Endodermal cell (in vitro differentiated cells): ENCODE results near the gene CCDC182. TPM values are rescaled to one million over a fixed set of nuclear protein-coding genes. Genes with fewer than 3 reads are reported as not detected.

Experiments used
- DNase-seq: peaks from one replicate; pipeline ENCODE4 v3.0.0-alpha.2; 2017
- H3K27ac ChIP-seq: 2 replicates; pipeline ENCODE4 v1.5.1; 2013; ENCODE audit warnings: mild to moderate bottlenecking, low read depth, low read length, moderate library complexity
- H3K27me3 ChIP-seq: 2 replicates; pipeline ENCODE4 v1.6.1; 2013; ENCODE audit warnings: mild to moderate bottlenecking, low read length, moderate library complexity; ENCODE audit not compliant: insufficient read depth, control insufficient read depth, poor library complexity, severe bottlenecking
- H3K36me3 ChIP-seq: 2 replicates; pipeline ENCODE4 v1.7.0; 2013; ENCODE audit warnings: mild to moderate bottlenecking, low read length, moderate library complexity; ENCODE audit not compliant: control insufficient read depth, insufficient read depth
- H3K4me1 ChIP-seq: one replicate; pipeline ENCODE4 v1.7.0; 2013; ENCODE audit warnings: low read length; ENCODE audit not compliant: control insufficient read depth, insufficient read depth
- H3K4me3 ChIP-seq: 2 replicates; pipeline ENCODE4 v1.5.1; 2013; ENCODE audit warnings: mild to moderate bottlenecking, low read length, moderate library complexity
- H3K9ac ChIP-seq: 2 replicates; pipeline ENCODE4 v1.6.1; 2013; ENCODE audit warnings: mild to moderate bottlenecking, low read length, moderate library complexity; ENCODE audit not compliant: poor library complexity, severe bottlenecking; ENCODE audit errors: extremely low read depth
- H3K9me3 ChIP-seq: 2 replicates; pipeline ENCODE4 v1.6.1; 2013; ENCODE audit warnings: mild to moderate bottlenecking, low read length, moderate library complexity; ENCODE audit not compliant: control insufficient read depth
- H3K27ac Mint-ChIP-seq: 2 replicates; pipeline ENCODE4 v1.8.0; 2020; ENCODE audit warnings: mixed read lengths
- H3K27me3 Mint-ChIP-seq: 2 replicates; pipeline ENCODE4 v1.8.0; 2021; ENCODE audit warnings: mild to moderate bottlenecking, mixed read lengths; ENCODE audit not compliant: insufficient read depth
- H3K36me3 Mint-ChIP-seq: 2 replicates; pipeline ENCODE4 v1.8.0; 2020; ENCODE audit warnings: low read depth, mixed read lengths
- H3K4me1 Mint-ChIP-seq: 2 replicates; pipeline ENCODE4 v1.8.0; 2020; ENCODE audit warnings: mixed read lengths
- H3K4me3 Mint-ChIP-seq: 2 replicates; pipeline ENCODE4 v1.8.0; 2020; ENCODE audit warnings: mild to moderate bottlenecking, moderate library complexity, mixed read lengths
- H3K9me3 Mint-ChIP-seq: 2 replicates; pipeline ENCODE4 v1.8.0; 2020; ENCODE audit warnings: mild to moderate bottlenecking, mixed read lengths
- CTCF ChIP-seq: fragments of 200-600 bp; sonication (generic); conservative IDR thresholded peaks from 2 replicates; pipeline ENCODE4 v1.5.0; 2021; ENCODE audit warnings: antibody characterized with exemption, mild to moderate bottlenecking
- WGBS, 2 experiments: methylation state at CpG; one replicate each; pipeline versions ENCODE4 v1.1.5 to v1.1.7; 2013; ENCODE audit warnings: missing lambda C conversion rate in 2 of 2, mixed read lengths in 1 of 2; ENCODE audit not compliant: insufficient coverage in 1 of 2, insufficient read length in 1 of 2; 5-methylcytosine and 5-hydroxymethylcytosine counted together
- long read RNA-seq, 4 experiments: library from polyadenylated mRNA in 2 of 4; library from RNA in 1 of 4; library from capped mRNA in 1 of 4; stranded (forward) in 3 of 4; unstranded in 1 of 4; transcript quantifications; one replicate each; pipeline ENCODE4 v2.0.0, GENCODE V29; 2020 to 2021; ENCODE audit warnings: inconsistent platforms in 1 of 4
- polyA plus RNA-seq, 2 experiments: library from polyadenylated mRNA; stranded (reverse); fragments of 50-300 nt; gene quantifications; one replicate each; pipeline ENCODE4 v1.2.3, GENCODE V29; 2013
- total RNA-seq, 2 donors: library from RNA; stranded (reverse); fragmentation: NEBNext Ultra II Directional in 1 of 2; extraction: Animal tissue kit (Norgen Biotek cat#: 25700) in 1 of 2; gene quantifications; 2 replicates in 1 of 2; 3 replicates in 1 of 2; pipeline ENCODE4 v1.2.1, GENCODE V29; 2021

CCDC182 gene
- total RNA-seq = under 1 TPM in 1 of 2 donors, not detected in 1; 0.33 TPM
- not detected for polyA plus RNA-seq (2013, experiment 1 of 2)
- polyA plus RNA-seq (2013, experiment 2 of 2) = not detected
- long read RNA-seq, experiment 1 = 0 reads
- long read RNA-seq, experiment 2 = 0 reads
- long read RNA-seq, experiment 3 = 0 reads
- long read RNA-seq, experiment 4 = 0 reads

- Mint-ChIP-seq H3K4me1 (peaks cover 24% of the 10 kb centered on the region), H3K27me3 (peaks cover 13% of the 10 kb centered on the region), H3K4me3 (no peak within 1 kb of the TSS), H3K27ac (no peak within 1 kb of the TSS), H3K36me3 (no peaks in the 10 kb centered on the region), H3K9me3 (peaks cover 4% of the 10 kb centered on the region)
- H3K9ac ChIP-seq = no peak within 1 kb of the TSS
- peaks cover 11% of the 10 kb centered on the region for H3K9me3 ChIP-seq
- peaks cover 4% of the 10 kb centered on the region for H3K27me3 ChIP-seq
- WGBS, 2 experiments = 87 to 96% methylated on average over 3 to 4 of the region's 4 CpGs
- H3K4me3 ChIP-seq = no peak within 1 kb of the TSS
- H3K4me1 ChIP-seq = peaks cover 7% of the 10 kb centered on the region
- TF ChIP-seq CTCF = no peak
- H3K36me3 ChIP-seq = no peaks in the 10 kb centered on the region
- no peak for DNase-seq
- no peak within 1 kb of the TSS for H3K27ac ChIP-seq
Measured at GRCh38 chr17:57745242-57745641, at the start of gene CCDC182. CCDC182 (minus strand) TSS chr17:57745299; CDS start chr17:57745272, 27 bp downstream.

GRCh38 chr17:57794841-57795240 lies 49.7 kb upstream of the CCDC182 start:
- Mint-ChIP-seq H3K27ac (no peak overlapping the region), H3K36me3 (no peaks in the 10 kb centered on the region), H3K27me3 (peaks cover 11% of the 10 kb centered on the region), H3K4me3 (no peak overlapping the region), H3K9me3 (peaks cover 2% of the 10 kb centered on the region), H3K4me1 (no peaks in the 10 kb centered on the region)
- Histone ChIP-seq H3K4me1 (no peaks in the 10 kb centered on the region), H3K27me3 (no peaks in the 10 kb centered on the region), H3K36me3 (no peaks in the 10 kb centered on the region), H3K9ac (no peak overlapping the region), H3K9me3 (no peaks in the 10 kb centered on the region), H3K4me3 (no peak overlapping the region), H3K27ac (no peak overlapping the region)
- WGBS, 2 experiments = 95% methylated on average over 2 of the region's 2 CpGs; no CpG with 5 or more reads in 1 of the 2 experiments
- no peak for TF ChIP-seq CTCF
- DNase-seq = no peak

- Mint-ChIP-seq H3K27ac (no peak overlapping the region), H3K9me3 (peaks cover 2% of the 10 kb centered on the region), H3K27me3 (peaks cover 44% of the 10 kb centered on the region), H3K4me3 (no peak overlapping the region), H3K36me3 (no peaks in the 10 kb centered on the region), H3K4me1 (no peaks in the 10 kb centered on the region)
- no peaks in the 10 kb centered on the region for H3K36me3 ChIP-seq
- peaks cover 16% of the 10 kb centered on the region for H3K27me3 ChIP-seq
- no peak overlapping the region for H3K9ac ChIP-seq
- DNase-seq = no peak
- no peak overlapping the region for H3K4me3 ChIP-seq
- H3K9me3 ChIP-seq = no peaks in the 10 kb centered on the region
- H3K4me1 ChIP-seq = no peaks in the 10 kb centered on the region
- WGBS, 2 experiments = 92 to 100% methylated on average over 4 of the region's 4 CpGs
- TF ChIP-seq CTCF = no peak
- no peak overlapping the region for H3K27ac ChIP-seq
Measured at GRCh38 chr17:57788725-57789124, 43.6 kb upstream of the CCDC182 start.
